GM10248 (cell line): ENCODE measurements around the gene RAB7B.
A peak's percentile ranks its signal among the peaks of the same experiment; 100 is the strongest.

Source experiments
- CTCF ChIA-PET: fragments of 300-600 bp; sonication (Branson Sonifier 250); formaldehyde crosslinking; extraction: SDS; loops from one replicate; lab custom pipeline; 2021; ENCODE audit warnings: antibody characterized with exemption; lab: Yijun Ruan, JAX
- POLR2A ChIA-PET: fragments of 350-650 bp; sonication (Branson Sonifier 250); formaldehyde crosslinking; extraction: SDS; loops from one replicate; lab custom pipeline; 2020; ENCODE audit warnings: antibody characterized with exemption; lab: Yijun Ruan, JAX
- DNase-seq: peaks from one replicate; pipeline ENCODE4 v3.0.0; 2012; ENCODE audit errors: extremely low spot score
- CTCF ChIP-seq: IDR thresholded peaks from 2 replicates; pipeline ENCODE4 v1.5.1; 2012; ENCODE audit warnings: mild to moderate bottlenecking, low read depth; ENCODE audit errors: extremely low read depth, missing control alignments, control extremely low read depth

Gene RAB7B

GRCh38 chr1:206047271-206047670 is 44.1 kb upstream of the RAB7B start:
- no peak for DNase-seq
- ChIA-PET CTCF (interaction anchor here (1.2 to 8.6 kb wide), 2 partner anchors 14 to 52 kb away, joined by 3 to 115 read pairs; no protein-coding TSS in a partner anchor), POLR2A (no interaction called here)
- no peak for TF ChIP-seq CTCF

DNA sequence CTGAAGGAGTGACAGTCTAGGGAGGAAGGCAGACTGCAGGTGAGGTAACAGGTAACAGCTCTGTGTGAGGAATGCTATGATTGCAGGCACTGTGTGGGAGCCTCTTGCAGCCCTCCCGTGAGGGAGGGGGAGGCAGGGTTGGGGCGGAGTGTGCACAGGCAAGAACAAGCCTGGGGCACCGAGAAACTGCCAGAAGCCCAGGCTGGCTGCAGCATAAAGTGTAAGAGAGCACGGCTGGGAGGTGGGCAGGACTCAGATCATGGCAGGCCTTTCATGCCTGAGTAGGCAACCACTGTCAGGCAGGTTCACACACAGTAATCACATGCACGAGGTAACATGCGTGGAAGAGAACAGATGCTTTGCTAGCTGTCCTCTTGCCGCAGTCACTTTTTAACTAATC is 38.4 kb upstream of the RAB7B start:
- ChIA-PET POLR2A (no interaction called here), CTCF (interaction anchor here (2.1 to 8.6 kb wide), 2 partner anchors 9 to 10 kb away, joined by 9 to 115 read pairs; no protein-coding TSS in a partner anchor)
- TF ChIP-seq CTCF: no peak
- DNase-seq: no peak

GRCh38 chr1:206040328-206040727 is 37.1 kb upstream of the RAB7B start:
- ChIA-PET CTCF (interaction anchor here (1.2 to 2.4 kb wide), 3 partner anchors 10 to 66 kb away, joined by 3 to 7 read pairs (median 7); no protein-coding TSS in a partner anchor), POLR2A (no interaction called here)
- peak; percentile 8 for TF ChIP-seq CTCF
- DNase-seq: no peak

GRCh38 chr1:206039046-206039973 is 36.1 kb upstream of the RAB7B start:
- ChIA-PET CTCF (interaction anchor here (1.2 to 3.0 kb wide), 4 partner anchors 9 to 67 kb away, joined by 3 to 9 read pairs (median 7); no protein-coding TSS in a partner anchor), POLR2A (no interaction called here)
- DNase-seq: no peak
- TF ChIP-seq CTCF: no peak

- no peak for DNase-seq
- ChIA-PET POLR2A (no interaction called here), CTCF (interaction anchor here (0.9 to 11.2 kb wide), 10 partner anchors 8 to 379 kb away, joined by 3 to 211 read pairs (median 4); no protein-coding TSS in a partner anchor)
- no peak for TF ChIP-seq CTCF
These were observed 34.4 kb upstream of the RAB7B start for GRCh38 chr1:206037581-206037980.

DNA sequence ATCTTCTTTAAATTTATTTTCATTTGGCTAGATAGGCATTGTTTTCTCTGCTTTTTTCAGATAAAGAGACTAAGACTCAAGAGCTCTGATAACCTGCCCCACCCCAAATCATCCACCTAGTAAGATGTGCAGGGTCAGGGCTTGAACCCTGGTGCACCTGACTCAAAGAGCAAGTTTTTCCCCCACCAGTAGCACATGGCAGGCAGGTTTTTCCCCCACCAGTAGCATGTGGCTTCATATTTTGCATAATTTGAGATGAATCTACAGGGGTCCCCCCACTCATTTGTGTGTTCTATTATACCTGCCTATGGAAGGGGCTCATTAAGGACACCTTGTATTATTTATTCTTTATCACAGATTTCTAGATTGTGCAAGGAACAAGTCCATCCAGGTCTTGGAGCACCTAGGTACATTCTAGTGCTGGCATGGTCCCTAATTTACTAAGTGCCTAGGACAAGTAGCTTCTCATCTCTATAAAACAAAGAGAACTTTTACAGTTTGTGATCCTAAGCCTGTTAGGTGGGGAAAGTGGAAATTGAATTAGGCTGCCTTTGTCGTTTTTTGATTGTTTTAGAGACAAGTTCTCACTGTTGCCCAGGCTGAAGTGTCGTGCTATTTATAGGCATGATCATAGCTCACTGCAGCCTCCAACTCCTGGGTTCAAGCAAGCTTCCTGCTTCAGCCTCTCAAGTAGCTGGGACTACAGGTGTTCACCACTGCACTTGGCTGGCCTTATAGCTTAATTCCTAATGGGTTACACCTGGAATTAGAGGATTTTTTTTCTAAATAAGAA is 33.7 kb upstream of the RAB7B start:
- DNase-seq: no peak
- ChIA-PET POLR2A (interaction anchor here (0.7 kb wide), 1 partner anchor 404 kb away, joined by 5 read pairs; no protein-coding TSS in a partner anchor), CTCF (interaction anchor here (0.9 to 11.2 kb wide), 11 partner anchors 8 to 379 kb away, joined by 3 to 211 read pairs (median 4); no protein-coding TSS in a partner anchor)
- TF ChIP-seq CTCF: no peak
